ENCODE results near the gene IL4. TPM values are rescaled to one million over a fixed set of nuclear protein-coding genes. Genes with fewer than 3 reads are reported as not detected.

IL4 gene
- total RNA-seq, 1 donor from 2014 or later = not detected

- Histone ChIP-seq H3K27ac (no peak overlapping the region), H3K4me1 (no peaks in the 10 kb centered on the region), H3K27me3 (no peaks in the 10 kb centered on the region), H3K4me3 (no peak overlapping the region), H3K9me3 (no peaks in the 10 kb centered on the region), H3K36me3 (peaks cover 21 to 38% of the 10 kb centered on the region in 2 donors)
- intact Hi-C loops (cut with DNase I) = loop anchor here (5.0 kb wide), 1 partner anchor 43 kb away; no protein-coding TSS in a partner anchor
- DNase-seq (ENCODE audit: low spot score in 2 of 2) = no peak
- TF ChIP-seq CTCF (IDR thresholded peaks at IDR 0.05) = no peak
Observed at GRCh38 chr5:132644177-132644576, 29.6 kb upstream of the IL4 start.

- H3K9me3 ChIP-seq = no peaks in the 10 kb centered on the region
- DNase-seq (ENCODE audit: low spot score in 2 of 2) = no peak
- intact Hi-C loops (cut with DNase I) = no loop called here
- no peak overlapping the region for H3K4me3 ChIP-seq
- no peaks in the 10 kb centered on the region for H3K27me3 ChIP-seq
- H3K36me3 ChIP-seq = peaks cover 4 to 16% of the 10 kb centered on the region in 2 donors
- no peak for TF ChIP-seq CTCF (IDR thresholded peaks at IDR 0.05)
- H3K4me1 ChIP-seq = no peaks in the 10 kb centered on the region
- no peak overlapping the region for H3K27ac ChIP-seq
Observed at GRCh38 chr5:132646583-132647266, 27.1 kb upstream of the IL4 start.

GRCh38 chr5:132647473-132647872 lies 26.3 kb upstream of the IL4 start:
- TF ChIP-seq CTCF (IDR thresholded peaks at IDR 0.05) = no peak
- Histone ChIP-seq H3K9me3 (no peaks in the 10 kb centered on the region), H3K4me3 (no peak overlapping the region), H3K36me3 (peaks cover 4 to 11% of the 10 kb centered on the region in 2 donors), H3K27me3 (no peaks in the 10 kb centered on the region), H3K27ac (no peak overlapping the region), H3K4me1 (no peaks in the 10 kb centered on the region)
- intact Hi-C loops (cut with DNase I) = no loop called here
- no peak for DNase-seq (ENCODE audit: low spot score in 2 of 2)

GRCh38 chr5:132648355-132648754 lies 25.4 kb upstream of the IL4 start:
- H3K27ac ChIP-seq = no peak overlapping the region
- H3K4me1 ChIP-seq = no peaks in the 10 kb centered on the region
- TF ChIP-seq CTCF (IDR thresholded peaks at IDR 0.05) = no peak
- H3K36me3 ChIP-seq = peaks cover 0 to 2% of the 10 kb centered on the region in 2 donors
- no peaks in the 10 kb centered on the region for H3K27me3 ChIP-seq
- no peak for DNase-seq (ENCODE audit: low spot score in 2 of 2)
- no peak overlapping the region for H3K4me3 ChIP-seq
- intact Hi-C loops (cut with DNase I) = no loop called here
- no peaks in the 10 kb centered on the region for H3K9me3 ChIP-seq

- intact Hi-C loops (cut with DNase I) = loop anchor here (10.0 kb wide), 1 partner anchor 63 kb away; no protein-coding TSS in a partner anchor
- H3K9me3 ChIP-seq = no peaks in the 10 kb centered on the region
- peak in 1 of 2 donors; percentile 13 for DNase-seq (ENCODE audit: low spot score in 2 of 2)
- TF ChIP-seq CTCF (IDR thresholded peaks at IDR 0.05) = no peak
- H3K27ac ChIP-seq = no peak overlapping the region
- H3K27me3 ChIP-seq = no peaks in the 10 kb centered on the region
- no peaks in the 10 kb centered on the region for H3K36me3 ChIP-seq
- peaks cover 6 to 8% of the 10 kb centered on the region in 2 donors for H3K4me1 ChIP-seq
- no peak overlapping the region for H3K4me3 ChIP-seq
Observed at GRCh38 chr5:132651838-132652469, 21.8 kb upstream of the IL4 start.

All from ascending aorta (tissue), 2 donors.